ENCODE measurements around the gene WSCD2. TPM values are rescaled to one million over a fixed set of nuclear protein-coding genes. Genes with fewer than 3 reads are reported as not detected.

The WSCD2 gene
- polyA plus RNA-seq, 1 donor (not counting 4 experiments of a cell fraction or from before 2014, with no cell fraction given): not detected

- dilution Hi-C loops (cut with MboI; ENCODE audit: extremely low pct_ligation_motif_present, low sequenced_read_pairs): no loop called here
- no peaks in the 10 kb centered on the region for H3K27me3 ChIP-seq (ENCODE audit: control insufficient read depth, extremely low read depth, insufficient read depth, low read length)
- H4K20me1 ChIP-seq (ENCODE audit: control insufficient read depth, extremely low read depth, insufficient read depth, low read length): no peaks in the 10 kb centered on the region
- no peak overlapping the region for H3K4me3 ChIP-seq (ENCODE audit: control insufficient read depth in 2 of 3, extremely low read depth in 1 of 3, insufficient read depth in 2 of 3, low read depth in 1 of 3, low read length in 3 of 3)
- no peak overlapping the region for H3K9ac ChIP-seq (ENCODE audit: control insufficient read depth, extremely low read depth, insufficient read depth, low read length)
- DNase-seq (ENCODE audit: low read depth, low spot score): no peak
- FAIRE-seq: no peak
- no peaks in the 10 kb centered on the region for H3K9me3 ChIP-seq (ENCODE audit: control insufficient read depth, low read depth, low read length)
- H2AFZ ChIP-seq (ENCODE audit: control insufficient read depth, low read length): no peak overlapping the region
- H3K36me3 ChIP-seq (ENCODE audit: control insufficient read depth in 2 of 2, extremely low read depth in 1 of 2, insufficient read depth in 2 of 2, low read length in 2 of 2): no peaks in the 10 kb centered on the region
- H3K4me2 ChIP-seq (ENCODE audit: control insufficient read depth, extremely low read depth, insufficient read depth, low read depth, low read length): no peak overlapping the region
- TF ChIP-seq CTCF (optimal IDR thresholded peaks at IDR 0.05 in 1 of 3, IDR thresholded peaks at IDR 0.05 in 1 of 3, conservative IDR thresholded peaks at IDR 0.05 in 1 of 3; ENCODE audit: extremely low read depth in 1 of 3, insufficient read depth in 2 of 3, low read length in 3 of 3) (no peak), EZH2 (IDR thresholded peaks at IDR 0.05; ENCODE audit: low read length) (no peak)
- H3K9me1 ChIP-seq (ENCODE audit: control insufficient read depth, extremely low read depth, insufficient read depth, low read length): no peaks in the 10 kb centered on the region
- H3K4me1 ChIP-seq (ENCODE audit: control insufficient read depth, extremely low read depth, insufficient read depth, low read length): no peaks in the 10 kb centered on the region
- H3K27ac ChIP-seq (ENCODE audit: control insufficient read depth, insufficient read depth, low read length): no peak overlapping the region
- no peaks in the 10 kb centered on the region for H3K79me2 ChIP-seq (ENCODE audit: control insufficient read depth, insufficient read depth, low read length)
Observed at GRCh38 chr12:108177131-108177530, 48.0 kb downstream of the WSCD2 start.

- Histone ChIP-seq H3K27me3 (ENCODE audit: control insufficient read depth, extremely low read depth, insufficient read depth, low read length) (no peaks in the 10 kb centered on the region), H3K36me3 (ENCODE audit: control insufficient read depth in 2 of 2, extremely low read depth in 1 of 2, insufficient read depth in 2 of 2, low read length in 2 of 2) (no peaks in the 10 kb centered on the region), H3K4me2 (ENCODE audit: control insufficient read depth, extremely low read depth, insufficient read depth, low read depth, low read length) (no peak overlapping the region), H3K9ac (ENCODE audit: control insufficient read depth, extremely low read depth, insufficient read depth, low read length) (no peak overlapping the region), H3K4me3 (ENCODE audit: control insufficient read depth in 2 of 3, extremely low read depth in 1 of 3, insufficient read depth in 2 of 3, low read depth in 1 of 3, low read length in 3 of 3) (no peak overlapping the region), H2AFZ (ENCODE audit: control insufficient read depth, low read length) (no peak overlapping the region), H3K4me1 (ENCODE audit: control insufficient read depth, extremely low read depth, insufficient read depth, low read length) (no peaks in the 10 kb centered on the region), H3K9me1 (ENCODE audit: control insufficient read depth, extremely low read depth, insufficient read depth, low read length) (no peaks in the 10 kb centered on the region), H3K27ac (ENCODE audit: control insufficient read depth, insufficient read depth, low read length) (no peak overlapping the region), H4K20me1 (ENCODE audit: control insufficient read depth, extremely low read depth, insufficient read depth, low read length) (no peaks in the 10 kb centered on the region), H3K79me2 (ENCODE audit: control insufficient read depth, insufficient read depth, low read length) (no peaks in the 10 kb centered on the region), H3K9me3 (ENCODE audit: control insufficient read depth, low read depth, low read length) (no peaks in the 10 kb centered on the region)
- no peak for DNase-seq (ENCODE audit: low read depth, low spot score)
- dilution Hi-C loops (cut with MboI; ENCODE audit: extremely low pct_ligation_motif_present, low sequenced_read_pairs): no loop called here
- no peak for TF ChIP-seq EZH2 (IDR thresholded peaks at IDR 0.05; ENCODE audit: low read length)
- no peak for TF ChIP-seq CTCF (optimal IDR thresholded peaks at IDR 0.05 in 1 of 3, IDR thresholded peaks at IDR 0.05 in 1 of 3, conservative IDR thresholded peaks at IDR 0.05 in 1 of 3; ENCODE audit: extremely low read depth in 1 of 3, insufficient read depth in 2 of 3, low read length in 3 of 3)
- FAIRE-seq: no peak
Observed at GRCh38 chr12:108179305-108179704, 50.2 kb downstream of the WSCD2 start.
